Activated T-cell treated with anti-CD3 and anti-CD28 coated beads, Interleukin-2, amount 50 U/mL, for 48 hours (primary cell): ENCODE measurements around the gene LAMA5.

ENCODE experiments used
- DNase-seq, 2 experiments: peaks; one replicate each; pipeline ENCODE4 v3.0.0-alpha.2; 2020

The LAMA5 gene

GRCh38 chr20:62403331-62403730, 36.2 kb upstream of the LAMA5 start:
- DNase-seq: no peak

- no peak for DNase-seq
Measured at GRCh38 chr20:62402456-62403150, 35.5 kb upstream of the LAMA5 start.

GRCh38 chr20:62401331-62401779, 34.2 kb upstream of the LAMA5 start:
- no peak for DNase-seq

DNA sequence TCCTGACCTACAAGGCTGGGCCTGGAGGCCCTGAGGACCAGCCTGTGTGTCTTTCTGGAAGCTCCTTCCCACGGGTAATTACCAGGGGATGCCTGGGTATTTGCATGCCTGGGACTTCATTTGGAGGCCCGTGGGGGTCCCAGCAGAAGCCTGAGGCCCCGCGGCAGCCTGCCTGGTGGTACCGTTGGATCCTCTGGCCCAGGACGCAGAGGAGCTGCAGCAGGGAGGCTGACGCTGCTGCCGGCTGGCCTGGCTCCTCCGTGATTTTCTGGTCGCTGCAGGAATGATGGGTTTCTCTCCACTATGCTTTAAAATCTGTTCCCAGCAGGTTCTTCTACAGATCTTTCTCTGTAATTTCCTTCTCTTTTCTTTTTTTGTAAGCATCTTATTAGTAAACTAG, 33.4 kb upstream of the LAMA5 start:
- no peak for DNase-seq

GRCh38 chr20:62400021-62400420, 32.9 kb upstream of the LAMA5 start:
- no peak for DNase-seq

GRCh38 chr20:62398120-62398821, 31.2 kb upstream of the LAMA5 start:
- DNase-seq: no peak

GRCh38 chr20:62396367-62397239, 29.5 kb upstream of the LAMA5 start:
- no peak for DNase-seq

DNA sequence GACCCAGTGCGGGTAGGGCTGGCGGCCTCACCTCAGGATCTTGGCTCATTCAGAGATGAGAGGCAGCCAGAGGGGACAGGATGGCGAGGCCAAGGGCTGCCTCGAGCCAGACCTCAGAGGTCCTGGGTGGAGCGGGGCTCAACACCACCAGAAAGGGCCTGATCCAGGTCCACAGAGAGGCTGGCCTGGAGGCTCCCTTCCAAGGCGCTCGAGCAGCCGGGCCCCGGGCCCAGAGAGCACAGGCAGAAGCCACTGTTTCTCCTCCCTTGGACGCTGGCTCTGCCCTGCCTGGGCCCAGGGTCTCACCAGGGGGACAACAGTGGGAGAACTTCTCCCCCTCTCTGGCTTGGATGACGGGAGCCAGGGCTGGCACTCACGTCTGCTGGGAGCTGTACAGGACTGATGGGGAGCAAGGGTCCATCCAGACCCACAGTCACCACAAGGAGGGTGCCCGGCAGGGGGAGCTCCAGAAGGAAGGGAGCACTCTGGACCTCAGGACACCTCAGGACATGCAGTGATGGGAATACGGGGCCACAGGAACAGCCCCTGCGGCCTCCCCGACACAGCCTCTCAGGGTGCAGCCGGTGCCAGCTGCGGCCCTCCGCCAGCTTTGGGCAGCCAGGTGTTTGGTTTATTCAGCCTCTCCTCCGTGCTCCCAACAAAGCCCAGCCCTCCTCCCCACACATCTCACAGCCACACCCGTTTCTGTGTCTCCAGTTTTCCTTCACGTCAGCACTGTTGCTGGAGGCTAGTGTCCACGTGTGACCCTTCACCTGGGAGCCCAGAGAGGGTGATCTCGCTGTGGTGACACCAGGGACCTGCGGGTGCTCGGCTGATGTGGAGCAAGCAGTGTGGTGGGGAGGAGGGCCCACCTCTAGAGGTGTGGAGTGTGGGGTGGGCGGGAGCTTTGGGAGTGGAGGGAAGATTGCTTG, 28.5 kb upstream of the LAMA5 start:
- no peak for DNase-seq

GRCh38 chr20:62394248-62395245, 27.4 kb upstream of the LAMA5 start:
- no peak for DNase-seq

DNA sequence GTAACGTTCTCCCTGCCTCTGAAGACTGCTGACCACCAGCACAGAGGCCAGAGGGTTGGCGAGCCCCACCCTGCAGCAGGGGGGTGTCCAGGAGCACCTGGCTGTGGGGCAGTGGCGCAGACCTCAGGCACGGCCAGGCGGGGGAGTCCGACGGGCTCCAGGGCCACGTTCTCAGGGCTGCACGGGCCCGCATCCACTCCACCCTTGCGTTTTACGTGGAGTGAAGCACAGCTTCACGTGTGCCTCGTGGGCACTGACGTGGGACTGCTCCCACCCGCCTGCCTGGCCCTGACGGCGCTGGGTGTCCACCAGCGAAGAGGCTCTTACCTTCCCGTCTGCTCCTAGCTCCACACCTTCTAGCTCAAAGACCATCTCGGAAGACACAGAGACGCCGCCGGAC, 26.7 kb upstream of the LAMA5 start:
- no peak for DNase-seq

GRCh38 chr20:62393335-62393665, 26.2 kb upstream of the LAMA5 start:
- DNase-seq: no peak

- no peak for DNase-seq
Measured at GRCh38 chr20:62392621-62393334, 25.7 kb upstream of the LAMA5 start.

DNA sequence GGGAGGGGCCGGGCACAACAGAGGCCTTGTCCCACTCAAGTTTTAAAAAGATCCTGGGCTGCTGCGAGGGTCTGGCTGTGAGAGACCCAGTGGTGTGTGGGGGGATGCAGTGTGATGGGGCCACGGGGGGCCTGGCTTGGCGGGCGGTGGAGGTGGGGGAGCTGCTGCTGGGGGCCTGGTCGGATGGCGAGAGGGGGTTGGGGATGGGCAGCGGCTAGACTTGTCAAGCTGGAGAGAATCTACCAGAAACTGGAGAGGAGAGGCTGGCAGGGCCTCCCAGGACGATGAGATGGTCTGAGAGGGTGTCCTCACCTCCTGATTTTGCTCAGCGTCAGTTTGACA, 24.9 kb upstream of the LAMA5 start:
- DNase-seq: no peak

DNA sequence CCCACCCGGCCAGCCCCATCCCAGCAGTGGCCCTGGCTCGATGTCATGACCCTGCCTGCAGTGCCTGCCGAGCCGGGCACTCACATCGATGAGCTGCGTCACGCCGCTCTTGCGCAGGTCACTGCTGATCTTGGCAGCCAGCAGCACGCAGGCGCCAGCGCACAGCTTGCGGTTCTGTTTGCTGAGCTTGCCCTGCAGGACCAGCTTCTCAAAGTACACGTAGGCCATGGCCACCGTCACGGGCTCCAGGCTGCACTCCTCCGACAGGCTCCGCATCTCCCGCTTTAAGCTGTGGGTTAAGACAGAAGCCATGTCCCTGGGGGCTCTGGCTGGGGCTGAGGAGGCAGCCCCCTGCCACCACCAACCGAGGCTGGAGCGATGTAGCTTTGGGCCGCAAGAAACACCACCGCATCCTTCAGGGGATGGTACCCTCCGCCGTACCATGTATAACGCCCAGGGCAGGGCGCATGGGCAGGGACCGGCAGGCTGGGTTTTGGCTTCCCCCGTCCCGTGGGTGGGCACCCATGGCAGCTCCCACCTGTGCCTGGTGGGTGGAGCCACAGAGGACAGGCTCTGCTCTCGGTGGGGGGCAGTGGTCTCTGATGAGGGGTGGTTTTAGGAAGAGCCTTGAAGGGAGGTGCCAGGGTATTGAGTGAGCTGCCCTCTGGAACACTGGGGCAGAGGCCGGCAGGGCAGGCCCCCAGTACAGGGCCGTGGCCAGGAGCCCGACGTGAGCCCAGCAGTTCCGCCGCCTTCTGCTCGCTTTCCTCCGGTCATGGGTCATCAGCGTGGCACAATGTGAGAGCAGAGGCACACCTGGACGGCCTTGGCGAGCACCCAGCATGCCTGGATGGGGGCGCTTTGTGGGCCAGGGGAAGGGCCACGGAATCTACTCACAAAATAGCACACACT, 24.3 kb upstream of the LAMA5 start:
- no peak for DNase-seq

- DNase-seq: no peak
Measured at GRCh38 chr20:62390317-62391164, 23.4 kb upstream of the LAMA5 start.

DNA sequence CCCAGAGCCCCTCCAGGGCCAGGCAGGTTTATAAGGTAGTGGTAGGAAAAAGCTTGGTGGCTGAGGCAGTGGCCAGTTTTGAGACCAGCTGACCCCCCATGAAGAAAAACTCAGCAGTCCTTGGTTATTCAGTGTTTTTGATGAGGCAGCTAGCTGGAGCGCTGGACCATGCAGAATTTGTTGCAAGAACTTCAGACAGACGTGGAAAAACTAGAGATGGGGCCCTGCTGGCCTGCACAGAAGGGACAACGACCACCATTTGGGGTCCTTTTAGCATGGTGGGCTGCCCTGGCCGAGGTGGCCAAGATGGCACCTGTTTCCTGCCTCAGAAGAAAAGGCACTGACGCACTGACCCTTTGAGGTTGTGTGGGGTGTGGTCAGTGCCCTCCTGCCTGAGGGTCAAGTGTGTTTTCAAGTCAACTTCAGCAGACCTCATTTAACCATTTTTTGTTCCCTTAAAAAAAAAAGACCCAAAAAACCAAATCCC, 22.5 kb upstream of the LAMA5 start:
- no peak for DNase-seq

- no peak for DNase-seq
Measured at GRCh38 chr20:62388839-62389600, 21.9 kb upstream of the LAMA5 start.
